ENCODE data around the gene SLC22A6.

The SLC22A6 gene

DNA sequence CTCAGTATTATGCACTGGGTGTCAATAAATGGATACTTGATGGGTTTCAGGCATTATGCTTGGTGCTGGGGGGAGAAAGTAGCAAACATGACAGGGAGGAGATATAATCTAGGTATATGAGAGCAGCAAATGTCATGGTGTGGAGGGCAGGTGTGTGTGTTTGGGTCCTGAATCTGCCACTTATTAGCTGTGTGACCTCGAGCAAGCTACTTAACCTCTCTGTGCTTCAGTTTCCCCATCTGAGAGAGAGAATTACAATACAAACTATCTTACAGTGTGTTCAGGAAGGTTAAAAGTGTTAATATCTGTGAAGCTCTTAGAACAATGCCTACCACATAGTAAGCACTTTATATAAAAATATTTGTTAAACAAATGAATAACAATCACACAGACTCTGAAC is 28.1 kb upstream of the SLC22A6 start:
- Histone ChIP-seq H3K4me2 (ENCODE audit: low read length) (no peak overlapping the region), H3K4me1 (ENCODE audit: control insufficient read depth, insufficient read depth, low read length) (no peaks in the 10 kb centered on the region), H3K4me3 (ENCODE audit: low read length) (no peak overlapping the region), H3K9ac (ENCODE audit: low read depth, low read length) (no peak overlapping the region), H3K27me3 (ENCODE audit: control insufficient read depth, insufficient read depth, low read length) (peaks cover 66% of the 10 kb centered on the region), H3K36me3 (ENCODE audit: insufficient read depth, low read length) (no peaks in the 10 kb centered on the region), H3K9me3 (replicated peaks; ENCODE audit: low read length) (no peaks in the 10 kb centered on the region)

DNA sequence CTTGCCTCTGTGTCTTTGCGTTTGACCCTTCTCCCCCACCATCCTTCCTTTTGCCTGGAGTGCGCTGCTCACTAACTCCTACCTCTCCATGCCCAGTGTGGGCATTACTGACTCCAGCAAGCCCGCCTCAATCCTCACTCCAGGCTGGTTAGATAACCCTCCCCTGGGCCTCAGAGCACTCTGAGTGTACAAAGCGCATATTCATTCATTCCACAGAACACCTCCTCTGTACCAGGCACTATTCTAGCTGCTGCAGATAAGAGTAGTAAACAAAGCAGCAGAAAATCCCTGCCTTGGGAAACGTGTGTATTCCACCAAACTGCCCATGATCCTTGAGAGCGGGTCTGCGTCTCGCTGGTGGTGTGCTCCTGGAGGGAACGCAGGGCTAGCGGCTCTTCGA is 27.7 kb upstream of the SLC22A6 start:
- Histone ChIP-seq H3K9ac (ENCODE audit: low read depth, low read length) (no peak overlapping the region), H3K36me3 (ENCODE audit: insufficient read depth, low read length) (no peaks in the 10 kb centered on the region), H3K4me3 (ENCODE audit: low read length) (no peak overlapping the region), H3K9me3 (replicated peaks; ENCODE audit: low read length) (no peaks in the 10 kb centered on the region), H3K4me1 (ENCODE audit: control insufficient read depth, insufficient read depth, low read length) (no peaks in the 10 kb centered on the region), H3K4me2 (ENCODE audit: low read length) (no peak overlapping the region), H3K27me3 (ENCODE audit: control insufficient read depth, insufficient read depth, low read length) (peaks cover 63% of the 10 kb centered on the region)

DNA sequence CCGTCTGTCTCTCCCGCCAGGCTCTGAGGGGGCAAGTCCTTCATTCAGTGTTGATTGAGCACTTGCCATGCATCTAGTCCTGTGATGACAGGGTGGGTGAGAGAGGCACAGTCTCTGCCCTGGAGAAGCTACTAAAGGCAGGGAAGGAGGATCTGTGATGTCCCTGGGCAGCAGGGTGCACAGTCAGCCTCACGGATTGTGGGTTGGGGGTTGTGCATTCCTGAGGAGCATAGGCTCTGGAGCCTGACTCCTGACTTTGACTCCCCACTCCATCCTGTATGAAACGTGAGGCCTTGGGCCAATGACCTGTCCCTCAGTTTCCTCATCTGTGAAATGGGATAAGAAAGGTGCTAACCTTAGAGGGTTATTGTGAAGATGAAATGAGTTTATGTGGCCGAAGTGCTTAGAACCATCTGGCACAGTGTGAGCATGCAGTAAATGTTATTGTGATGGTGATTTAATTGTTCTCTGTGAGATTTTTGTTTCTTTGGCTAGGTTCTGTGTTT is 26.2 kb upstream of the SLC22A6 start:
- no peak overlapping the region for H3K9ac ChIP-seq (ENCODE audit: low read depth, low read length)
- no peak overlapping the region for H3K4me2 ChIP-seq (ENCODE audit: low read length)
- H3K36me3 ChIP-seq (ENCODE audit: insufficient read depth, low read length) = no peaks in the 10 kb centered on the region
- H3K4me3 ChIP-seq (ENCODE audit: low read length) = no peak overlapping the region
- no peaks in the 10 kb centered on the region for H3K9me3 ChIP-seq (replicated peaks; ENCODE audit: low read length)
- H3K27me3 ChIP-seq (ENCODE audit: control insufficient read depth, insufficient read depth, low read length) = peaks cover 55% of the 10 kb centered on the region
- H3K4me1 ChIP-seq (ENCODE audit: control insufficient read depth, insufficient read depth, low read length) = no peaks in the 10 kb centered on the region

DNA sequence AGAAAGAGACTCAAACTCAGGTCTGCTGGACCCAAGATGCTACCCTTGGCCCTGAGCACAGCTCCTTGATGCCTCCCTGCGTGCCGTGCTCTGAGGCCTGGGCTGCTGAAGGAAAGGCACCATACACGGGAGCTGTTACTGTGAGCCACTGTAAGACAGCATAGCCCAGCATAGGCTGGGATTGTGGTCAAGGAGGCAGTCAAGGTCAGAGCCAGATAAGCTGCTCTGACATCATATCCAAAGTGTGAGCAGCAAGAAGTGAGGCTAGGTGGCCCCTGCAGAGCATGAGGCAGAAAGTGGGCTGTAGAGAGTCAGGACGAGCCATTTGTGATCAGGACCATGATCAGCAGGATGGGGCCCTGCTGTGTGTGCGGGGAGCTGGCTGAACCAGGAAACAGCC is 23.2 kb upstream of the SLC22A6 start:
- no peaks in the 10 kb centered on the region for H3K36me3 ChIP-seq (ENCODE audit: insufficient read depth, low read length)
- no peak overlapping the region for H3K9ac ChIP-seq (ENCODE audit: low read depth, low read length)
- H3K4me3 ChIP-seq (ENCODE audit: low read length) = no peak overlapping the region
- H3K4me2 ChIP-seq (ENCODE audit: low read length) = no peak overlapping the region
- peaks cover 44% of the 10 kb centered on the region for H3K27me3 ChIP-seq (ENCODE audit: control insufficient read depth, insufficient read depth, low read length)
- no peaks in the 10 kb centered on the region for H3K9me3 ChIP-seq (replicated peaks; ENCODE audit: low read length)
- H3K4me1 ChIP-seq (ENCODE audit: control insufficient read depth, insufficient read depth, low read length) = no peaks in the 10 kb centered on the region

DNA sequence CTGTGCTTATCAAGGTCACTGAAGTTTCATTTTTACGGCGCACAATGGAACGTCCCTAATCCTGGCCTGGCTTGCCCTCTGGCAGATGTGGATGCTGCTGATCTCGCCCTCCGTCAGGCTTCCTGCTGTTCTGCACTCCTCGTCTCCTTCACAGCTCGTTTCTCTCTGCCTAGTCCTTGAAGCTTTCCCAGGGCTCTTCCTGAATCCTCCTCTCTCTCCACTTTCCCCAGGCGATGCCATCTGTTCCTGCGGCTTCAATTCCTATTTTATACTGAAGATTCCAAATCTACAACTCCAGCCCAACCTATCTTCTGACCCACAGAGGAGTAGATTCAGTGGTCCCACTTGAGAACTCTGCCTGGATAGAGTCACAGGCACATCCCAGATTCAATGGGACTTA is 16.7 kb upstream of the SLC22A6 start:
- H3K4me2 ChIP-seq (ENCODE audit: low read length) = no peak overlapping the region
- H3K36me3 ChIP-seq (ENCODE audit: insufficient read depth, low read length) = no peaks in the 10 kb centered on the region
- H3K9me3 ChIP-seq (replicated peaks; ENCODE audit: low read length) = no peaks in the 10 kb centered on the region
- no peak overlapping the region for H3K4me3 ChIP-seq (ENCODE audit: low read length)
- H3K4me1 ChIP-seq (ENCODE audit: control insufficient read depth, insufficient read depth, low read length) = no peaks in the 10 kb centered on the region
- no peak overlapping the region for H3K9ac ChIP-seq (ENCODE audit: low read depth, low read length)
- peaks cover 21% of the 10 kb centered on the region for H3K27me3 ChIP-seq (ENCODE audit: control insufficient read depth, insufficient read depth, low read length)

DNA sequence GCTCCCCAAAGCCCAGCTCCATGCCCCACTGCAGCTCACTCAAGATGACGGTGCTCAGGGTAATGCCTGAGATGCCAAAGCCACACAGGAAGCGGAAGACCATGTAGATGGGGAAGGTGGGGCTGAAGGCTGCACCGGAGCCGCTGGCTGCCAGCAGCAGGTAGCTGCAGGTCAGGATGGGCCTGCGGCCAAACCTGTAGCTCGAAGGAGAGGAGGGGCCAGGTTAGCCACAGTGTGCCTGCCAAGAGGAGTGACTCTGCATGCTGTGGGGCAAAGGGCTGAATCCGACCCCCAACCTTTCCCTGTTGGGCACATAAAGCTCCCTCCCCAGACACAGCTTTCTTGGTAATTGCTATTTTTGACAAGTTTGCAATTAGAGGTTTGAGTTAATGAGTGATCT is 14.9 kb upstream of the SLC22A6 start:
- H3K4me1 ChIP-seq (ENCODE audit: control insufficient read depth, insufficient read depth, low read length) = no peaks in the 10 kb centered on the region
- H3K9me3 ChIP-seq (replicated peaks; ENCODE audit: low read length) = no peaks in the 10 kb centered on the region
- no peaks in the 10 kb centered on the region for H3K36me3 ChIP-seq (ENCODE audit: insufficient read depth, low read length)
- no peak overlapping the region for H3K4me2 ChIP-seq (ENCODE audit: low read length)
- H3K27me3 ChIP-seq (ENCODE audit: control insufficient read depth, insufficient read depth, low read length) = peaks cover 16% of the 10 kb centered on the region
- H3K4me3 ChIP-seq (ENCODE audit: low read length) = no peak overlapping the region
- H3K9ac ChIP-seq (ENCODE audit: low read depth, low read length) = no peak overlapping the region

DNA sequence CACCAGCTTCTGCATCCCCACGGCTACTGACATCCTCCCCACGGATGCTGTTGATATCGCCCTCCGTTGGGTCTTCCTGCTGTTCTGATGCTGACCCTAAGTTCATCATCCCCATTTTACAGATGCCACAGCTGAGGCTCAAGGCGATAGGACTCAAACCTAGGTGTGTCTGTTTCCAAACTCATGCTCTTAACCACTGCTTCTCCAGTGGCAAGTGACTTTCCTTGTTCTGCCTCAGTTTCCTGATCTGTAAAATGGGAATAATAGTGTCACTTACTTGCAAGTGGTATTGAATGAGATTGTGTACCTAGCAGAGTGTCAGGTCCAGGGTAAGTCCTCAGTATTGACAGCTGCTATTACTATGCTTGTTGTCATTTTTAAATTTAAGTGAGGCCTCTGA is 14.4 kb upstream of the SLC22A6 start:
- Histone ChIP-seq H3K9ac (ENCODE audit: low read depth, low read length) (no peak overlapping the region), H3K4me1 (ENCODE audit: control insufficient read depth, insufficient read depth, low read length) (no peaks in the 10 kb centered on the region), H3K4me3 (ENCODE audit: low read length) (no peak overlapping the region), H3K4me2 (ENCODE audit: low read length) (no peak overlapping the region), H3K27me3 (ENCODE audit: control insufficient read depth, insufficient read depth, low read length) (peaks cover 13% of the 10 kb centered on the region), H3K9me3 (replicated peaks; ENCODE audit: low read length) (no peaks in the 10 kb centered on the region), H3K36me3 (ENCODE audit: insufficient read depth, low read length) (no peaks in the 10 kb centered on the region)

DNA sequence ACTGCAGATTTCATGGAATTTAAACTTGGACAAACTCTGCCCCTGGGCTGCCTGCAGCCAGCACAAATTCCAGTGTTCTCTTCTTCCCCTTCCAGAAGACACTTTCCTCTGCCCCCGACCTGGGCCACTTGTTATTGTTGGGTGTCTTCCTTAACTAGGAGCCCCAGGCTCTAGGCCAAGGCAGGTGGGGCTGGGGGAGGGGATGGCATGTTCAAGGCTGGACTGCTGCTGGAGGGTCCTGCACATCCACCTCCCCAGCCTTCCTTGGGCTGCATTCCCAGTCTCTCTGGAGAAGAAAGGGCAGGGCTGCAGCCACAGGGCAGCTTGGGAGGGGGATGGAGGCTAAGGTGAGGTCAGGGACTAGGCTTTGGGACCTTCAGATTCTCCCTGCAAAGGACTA is 11.5 kb upstream of the SLC22A6 start:
- Histone ChIP-seq H3K9me3 (replicated peaks; ENCODE audit: low read length) (no peaks in the 10 kb centered on the region), H3K4me2 (ENCODE audit: low read length) (no peak overlapping the region), H3K4me3 (ENCODE audit: low read length) (no peak overlapping the region), H3K9ac (ENCODE audit: low read depth, low read length) (no peak overlapping the region), H3K27me3 (ENCODE audit: control insufficient read depth, insufficient read depth, low read length) (peaks cover 11% of the 10 kb centered on the region), H3K36me3 (ENCODE audit: insufficient read depth, low read length) (no peaks in the 10 kb centered on the region), H3K4me1 (ENCODE audit: control insufficient read depth, insufficient read depth, low read length) (no peaks in the 10 kb centered on the region)

DNA sequence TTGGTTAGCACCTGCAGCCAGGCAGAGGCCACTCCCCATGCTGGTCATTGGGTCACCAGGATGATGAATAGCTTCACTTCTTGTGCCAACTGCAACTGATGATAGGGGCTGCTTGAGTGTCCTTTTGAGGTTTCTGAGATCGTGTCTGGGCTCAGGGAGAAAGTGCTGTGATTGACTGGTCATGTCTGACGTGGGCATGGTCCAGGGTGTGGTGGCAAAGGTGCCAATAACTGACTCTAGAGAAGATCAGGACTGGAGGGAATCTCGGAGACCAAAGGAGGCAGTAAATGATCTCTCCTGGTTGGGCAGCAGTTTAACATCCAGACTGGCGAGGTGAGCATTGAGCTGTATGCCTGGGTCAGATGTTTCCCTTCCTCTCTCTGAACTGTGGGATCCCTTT is 10.0 kb upstream of the SLC22A6 start:
- Histone ChIP-seq H3K4me1 (ENCODE audit: control insufficient read depth, insufficient read depth, low read length) (no peaks in the 10 kb centered on the region), H3K36me3 (ENCODE audit: insufficient read depth, low read length) (no peaks in the 10 kb centered on the region), H3K4me2 (ENCODE audit: low read length) (no peak overlapping the region), H3K4me3 (ENCODE audit: low read length) (no peak overlapping the region), H3K27me3 (ENCODE audit: control insufficient read depth, insufficient read depth, low read length) (peaks cover 19% of the 10 kb centered on the region), H3K9me3 (replicated peaks; ENCODE audit: low read length) (no peaks in the 10 kb centered on the region), H3K9ac (ENCODE audit: low read depth, low read length) (no peak overlapping the region)

DNA sequence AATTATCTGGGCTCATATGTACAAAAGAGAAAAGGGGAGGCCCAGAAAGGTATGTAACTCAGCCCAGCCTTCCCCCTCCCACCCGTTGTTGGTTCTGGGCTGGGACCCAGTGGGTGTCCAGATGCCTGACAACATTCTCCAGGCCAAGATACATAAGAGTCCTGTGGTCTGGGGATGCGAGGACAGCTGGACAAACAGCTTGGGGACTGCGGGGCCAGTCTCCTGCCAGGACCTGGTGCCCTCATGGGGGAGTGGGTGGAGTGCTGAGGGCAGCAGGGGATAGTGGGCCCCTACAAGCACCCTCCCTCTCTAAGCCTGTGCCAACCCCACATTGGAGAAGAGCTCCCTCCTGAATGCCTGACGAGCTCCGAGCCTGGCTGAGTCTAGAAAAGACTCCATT is 3.5 kb upstream of the SLC22A6 start:
- Histone ChIP-seq H3K9me3 (replicated peaks; ENCODE audit: low read length) (no peaks in the 10 kb centered on the region), H3K27me3 (ENCODE audit: control insufficient read depth, insufficient read depth, low read length) (peaks cover 32% of the 10 kb centered on the region), H3K4me2 (ENCODE audit: low read length) (no peak overlapping the region), H3K4me1 (ENCODE audit: control insufficient read depth, insufficient read depth, low read length) (no peaks in the 10 kb centered on the region), H3K4me3 (ENCODE audit: low read length) (no peak overlapping the region), H3K9ac (ENCODE audit: low read depth, low read length) (no peak overlapping the region), H3K36me3 (ENCODE audit: insufficient read depth, low read length) (no peaks in the 10 kb centered on the region)

DNA sequence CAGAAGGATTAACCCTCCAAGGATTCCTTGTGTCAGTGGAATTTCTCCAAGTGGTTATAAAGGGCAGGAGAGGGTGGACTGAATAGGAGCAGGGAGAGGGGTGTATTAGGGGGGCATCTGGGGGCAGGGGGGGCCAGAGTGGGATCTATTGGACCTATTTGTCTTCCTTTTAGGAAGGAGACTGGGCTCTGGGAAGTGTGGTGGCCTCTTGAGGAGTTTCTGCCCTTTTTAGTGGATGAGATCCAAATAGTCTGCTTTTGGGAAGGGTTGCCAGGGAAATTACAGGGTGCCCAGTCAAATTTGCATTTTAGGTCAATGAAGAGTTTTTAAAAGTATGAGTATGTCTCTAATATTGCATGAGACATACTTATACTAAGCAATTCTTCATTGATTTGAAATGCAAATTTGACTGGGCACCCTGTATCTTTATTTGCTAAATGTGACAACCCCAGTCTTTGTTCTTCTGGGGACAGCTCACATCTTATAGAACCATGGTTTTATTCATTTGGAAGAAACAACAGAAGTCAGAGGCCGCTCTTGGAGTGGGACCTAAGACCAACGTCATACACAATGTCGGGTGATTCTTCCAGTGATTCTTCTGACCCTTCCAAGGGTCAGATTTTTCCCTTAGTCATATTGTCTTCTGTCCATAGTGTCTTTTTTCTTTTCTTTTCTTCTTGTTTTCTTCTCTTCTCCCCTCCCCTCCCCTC is 429 bp upstream of the SLC22A6 start:
- Histone ChIP-seq H3K9me3 (replicated peaks; ENCODE audit: low read length) (no peaks in the 10 kb centered on the region), H3K36me3 (ENCODE audit: insufficient read depth, low read length) (no peaks in the 10 kb centered on the region), H3K4me3 (ENCODE audit: low read length) (no peak overlapping the region), H3K4me2 (ENCODE audit: low read length) (no peak overlapping the region), H3K4me1 (ENCODE audit: control insufficient read depth, insufficient read depth, low read length) (no peaks in the 10 kb centered on the region), H3K27me3 (ENCODE audit: control insufficient read depth, insufficient read depth, low read length) (peaks cover 18% of the 10 kb centered on the region), H3K9ac (ENCODE audit: low read depth, low read length) (no peak overlapping the region)

DNA sequence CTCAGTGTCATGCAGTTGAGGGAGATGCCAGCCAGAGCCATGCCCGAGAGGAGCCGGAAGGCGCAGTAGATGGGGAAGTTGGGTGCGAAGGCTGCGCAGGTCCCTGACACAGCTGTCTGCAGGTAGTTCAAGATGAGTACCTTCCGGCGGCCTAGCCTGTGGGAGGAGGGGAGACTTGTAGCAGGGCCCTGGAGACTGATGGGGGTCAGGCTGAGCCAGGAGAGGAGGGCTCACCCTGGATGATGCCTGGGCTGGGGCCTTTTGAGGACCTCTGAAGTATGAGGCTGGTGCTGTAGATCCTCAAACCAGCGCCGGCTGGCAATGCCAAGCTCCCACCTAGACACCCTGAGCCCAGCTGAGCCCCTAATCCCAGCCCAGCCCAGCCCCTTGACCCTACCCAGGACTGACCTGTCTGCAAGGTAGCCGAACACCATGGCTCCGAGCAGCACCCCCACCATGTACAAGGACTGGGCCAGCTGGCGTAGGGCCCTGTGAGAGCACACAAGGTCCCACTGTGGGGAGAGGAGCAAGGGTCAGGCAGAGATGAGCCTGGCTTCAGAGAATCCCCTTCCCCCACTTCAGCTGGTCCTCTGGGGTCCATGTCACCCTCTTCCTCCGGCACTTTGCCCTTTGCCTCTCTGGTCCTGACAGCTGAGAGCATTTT is 1.1 kb downstream of the SLC22A6 start:
- no peaks in the 10 kb centered on the region for H3K36me3 ChIP-seq (ENCODE audit: insufficient read depth, low read length)
- H3K4me1 ChIP-seq (ENCODE audit: control insufficient read depth, insufficient read depth, low read length) = no peaks in the 10 kb centered on the region
- no peaks in the 10 kb centered on the region for H3K9me3 ChIP-seq (replicated peaks; ENCODE audit: low read length)
- no peak overlapping the region for H3K4me2 ChIP-seq (ENCODE audit: low read length)
- no peak overlapping the region for H3K9ac ChIP-seq (ENCODE audit: low read depth, low read length)
- H3K4me3 ChIP-seq (ENCODE audit: low read length) = no peak overlapping the region
- H3K27me3 ChIP-seq (ENCODE audit: control insufficient read depth, insufficient read depth, low read length) = peaks cover 8% of the 10 kb centered on the region

Data from skeletal muscle satellite cell (primary cell).